HepG2 (cell line): Measurements from ENCODE around the gene SSNA1. TPM values are rescaled to one million over a fixed set of nuclear protein-coding genes. Genes with fewer than 3 reads are reported as not detected.

Experiments
- ATAC-seq: fragments of 200-7000 bp; cut with Tn5 transposase; 3 replicates; pipeline ENCODE4 v1.9.1; 2020; ENCODE audit warnings: mild to moderate bottlenecking, moderate library complexity
- BruUV-seq: library from RNA; stranded (reverse); fragments of 400-500 nt; replicated peaks from 2 replicates; lab custom pipeline; 2021; lab: Mats Ljungman, UMichigan
- CTCF ChIA-PET: fragments of 300-600 bp; formaldehyde crosslinking; extraction: SDS; loops from one replicate; lab custom pipeline; 2021; ENCODE audit warnings: low total read pairs, inconsistent platforms, low intra/inter-chr PET ratio; lab: Yijun Ruan, JAX
- POLR2A ChIA-PET: fragments of 350-600 bp; sonication (Branson Sonifier 250); formaldehyde crosslinking; loops from one replicate; lab custom pipeline; 2020; ENCODE audit warnings: antibody characterized with exemption, inconsistent platforms; lab: Yijun Ruan, JAX
- DNase-seq: peaks from one replicate; pipeline ENCODE4 v3.0.0-alpha.2; 2015; ENCODE audit warnings: low spot score
- FAIRE-seq: peaks from 3 replicates; lab custom pipeline; 2011; peaks lifted over from hg19 to GRCh38; lab: Jason Lieb, UNC
- H2AFZ ChIP-seq: one replicate; pipeline ENCODE4 v1.6.1; 2011; ENCODE audit warnings: low read length, inconsistent platforms
- H3K27ac ChIP-seq: fragments of 300-600 bp; 3 replicates; pipeline ENCODE4 v1.8.0; 2011; ENCODE audit warnings: mixed run types, mild to moderate bottlenecking, mixed read lengths, low read length, inconsistent platforms; ENCODE audit not compliant: insufficient read depth; ENCODE audit errors: extremely low read length
- H3K27me3 ChIP-seq, 2 experiments: fragments of 200-600 bp in 1 of 2; 2 replicates in 1 of 2; 3 replicates in 1 of 2; pipeline versions ENCODE4 v1.6.0 to v1.8.0; 2011; ENCODE audit warnings: low read length in 2 of 2, mild to moderate bottlenecking in 2 of 2, moderate library complexity in 2 of 2, inconsistent platforms in 1 of 2; ENCODE audit not compliant: insufficient read depth in 2 of 2, control insufficient read depth in 1 of 2
- H3K36me3 ChIP-seq, 2 experiments: fragments of 200-600 bp in 1 of 2; replicated peaks in 1 of 2; 2 replicates in 1 of 2; 3 replicates in 1 of 2; pipeline versions ENCODE4 v1.5.1 to v1.8.0; 2011; ENCODE audit warnings: low read length in 2 of 2, inconsistent platforms in 1 of 2; ENCODE audit not compliant: insufficient read depth in 2 of 2, control insufficient read depth in 1 of 2
- H3K4me1 ChIP-seq: 2 replicates; pipeline ENCODE4 v1.5.1; 2012; ENCODE audit warnings: low read length, inconsistent platforms; ENCODE audit not compliant: insufficient read depth
- H3K4me2 ChIP-seq: 2 replicates; pipeline ENCODE4 v1.6.0; 2011; ENCODE audit warnings: low read depth, low read length, inconsistent platforms
- H3K4me3 ChIP-seq, 3 experiments: fragments of 200-600 bp in 1 of 3; sonication (generic), shearing (Covaris generic) in 1 of 3; replicated peaks in 1 of 3; 2 replicates each; pipeline ENCODE4 v1.5.1; 2011 to 2016; ENCODE audit warnings: low read length in 3 of 3, inconsistent platforms in 2 of 3, low read depth in 2 of 3, mild to moderate bottlenecking in 2 of 3, control low read depth in 1 of 3, mixed read lengths in 1 of 3; ENCODE audit not compliant: insufficient read depth in 1 of 3
- H3K79me2 ChIP-seq: one replicate; pipeline ENCODE4 v1.6.1; 2011; ENCODE audit warnings: low read length, inconsistent platforms; ENCODE audit not compliant: insufficient read depth
- H3K9ac ChIP-seq: 2 replicates; pipeline ENCODE4 v1.6.0; 2011; ENCODE audit warnings: mild to moderate bottlenecking, low read depth, low read length, inconsistent platforms; ENCODE audit not compliant: insufficient read depth
- H3K9me3 ChIP-seq: 2 replicates; pipeline ENCODE4 v1.5.1; 2012; ENCODE audit warnings: mild to moderate bottlenecking, low read length
- H4K20me1 ChIP-seq: 2 replicates; pipeline ENCODE4 v1.6.0; 2011; ENCODE audit warnings: inconsistent platforms, mild to moderate bottlenecking, low read length, moderate library complexity; ENCODE audit not compliant: insufficient read depth
- BHLHE40 ChIP-seq: IDR thresholded peaks from 2 replicates; pipeline ENCODE4 v1.6.1; 2011; ENCODE audit warnings: low read length, improper control_type of control experiment
- MNT ChIP-seq: fragments of 450-650 bp; IDR thresholded peaks from 2 replicates; pipeline ENCODE4 v1.6.1; 2016
- SP1 ChIP-seq, 2 experiments: fragments of 450-650 bp in 1 of 2; sonication (generic) in 1 of 2; formaldehyde crosslinking in 1 of 2; IDR thresholded peaks; 2 replicates each; pipeline versions ENCODE4 v1.4.0 to v1.6.1; 2016 to 2020; ENCODE audit warnings: missing genetic modification reagents in 1 of 2
- ZBTB2 ChIP-seq: sonication (generic); formaldehyde crosslinking; IDR thresholded peaks from 2 replicates; pipeline ENCODE4 v1.8.0; 2022; ENCODE audit warnings: low read depth, missing genetic modification reagents
- WGBS: methylation state at CpG from one replicate; pipeline ENCODE4 v1.1.6; 2017; ENCODE audit warnings: low lambda C conversion rate; 5-methylcytosine and 5-hydroxymethylcytosine counted together
- in situ Hi-C: cut with HindIII; loops from 2 replicates; pipeline ENCODE4 v1.10.0; 2017; ENCODE audit warnings: low pct_unique_long_range_greater_than_20kb; ENCODE audit not compliant: extremely low pct_ligation_motif_present
- intact Hi-C: fragments of 100-400 bp; cut with micrococcal nuclease; formaldehyde crosslinking; loops from one replicate; pipeline ENCODE4 v1.10.0; 2022; ENCODE audit not compliant: unreplicated experiment
- polyA plus RNA-seq, 8 experiments: library from polyadenylated mRNA; depleted of rRNA in 3 of 8; stranded (reverse) in 7 of 8; unstranded in 1 of 8; fragments of >200 nt; fragmentation: Illumina TruSeq in 4 of 8; extraction: Trizol in 4 of 8; gene quantifications; 2 replicates each; pipeline versions ENCODE4 v1.2.1 to v1.2.3, GENCODE V29; 2011 to 2016; ENCODE audit warnings: low read depth in 4 of 8, missing spikeins in 1 of 8, mixed read lengths in 1 of 8; ENCODE audit not compliant: insufficient read depth in 1 of 8
- total RNA-seq, 5 experiments: library from RNA; depleted of rRNA; stranded (reverse); fragments of >200 nt; fragmentation: Illumina TruSeq; extraction: Trizol; gene quantifications; 2 replicates each; pipeline ENCODE4 v1.2.3, GENCODE V29; 2016; ENCODE audit warnings: low read depth in 1 of 5
- TF ChIP-seq, protein P1 (sequence below), 2 experiments: sonication (generic) in 1 of 2; formaldehyde crosslinking in 1 of 2; IDR thresholded peaks; 2 replicates each; pipeline versions ENCODE4 v1.5.1 to v1.6.1; 2011 to 2020; ENCODE audit warnings: borderline replicate concordance in 1 of 2, low read depth in 1 of 2, low read length in 1 of 2, mild to moderate bottlenecking in 1 of 2, missing genetic modification reagents in 1 of 2, moderate library complexity in 1 of 2

Gene SSNA1
- total and polyA plus RNA-seq, 2 of the 13 experiments (the other 11 are each of a cell fraction or from before 2014, with no cell fraction given) = 35.9 to 49.4 TPM

GRCh38 chr9:137157618-137158415 lies 30.7 kb upstream of the SSNA1 start:
- CTCF ChIA-PET = no interaction called here
- H3K36me3 ChIP-seq = no peaks in the 10 kb centered on the region
- in situ Hi-C loops = no loop called here

More at GRCh38 chr9:137157618-137158415, 30.7 kb upstream of the SSNA1 start:
- Histone ChIP-seq H3K4me1 (no peaks in the 10 kb centered on the region), H3K27ac (no peak overlapping the region), H3K9me3 (no peaks in the 10 kb centered on the region), H3K27me3 (peaks cover 13 to 59% of the 10 kb centered on the region in 2 experiments; a peak in 4 of 5 replicates), H4K20me1 (no peaks in the 10 kb centered on the region), H3K9ac (no peak overlapping the region), H2AFZ (no peak overlapping the region), H3K4me2 (no peak overlapping the region), H3K79me2 (no peaks in the 10 kb centered on the region), H3K4me3 (no peak overlapping the region)
- TF ChIP-seq ZBTB2 = no peak
- no peak for TF ChIP-seq SP1 (IDR thresholded peaks at IDR 0.05)
- TF ChIP-seq SP1 (CRISPR knock-in tag; IDR thresholded peaks at IDR 0.05) = 0 out of 2 replicates have a peak, but pooled peaks have one; percentile 17
- peak; percentile 99 for TF ChIP-seq MNT
- peak; percentile 32; the same call in 1 of the 2 replicates for TF ChIP-seq BHLHE40
- TF ChIP-seq, protein P1, sequence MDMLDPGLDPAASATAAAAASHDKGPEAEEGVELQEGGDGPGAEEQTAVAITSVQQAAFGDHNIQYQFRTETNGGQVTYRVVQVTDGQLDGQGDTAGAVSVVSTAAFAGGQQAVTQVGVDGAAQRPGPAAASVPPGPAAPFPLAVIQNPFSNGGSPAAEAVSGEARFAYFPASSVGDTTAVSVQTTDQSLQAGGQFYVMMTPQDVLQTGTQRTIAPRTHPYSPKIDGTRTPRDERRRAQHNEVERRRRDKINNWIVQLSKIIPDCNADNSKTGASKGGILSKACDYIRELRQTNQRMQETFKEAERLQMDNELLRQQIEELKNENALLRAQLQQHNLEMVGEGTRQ (IDR thresholded peaks at IDR 0.05; ENCODE audit: low read depth, low read length) = peak; percentile 19; the same call in 1 of the 2 replicates
- TF ChIP-seq, protein P1 (CRISPR knock-in tag; IDR thresholded peaks at IDR 0.05; ENCODE audit: borderline replicate concordance) = no peak
- DNase-seq (no peak), FAIRE-seq (no peak), ATAC-seq (no peak)
- intact Hi-C loops = no loop called here
- WGBS = 16% methylated on average over 10 of the region's 19 CpGs
- no TSS peak for BruUV-seq
- POLR2A ChIA-PET = no interaction called here
